Prostate gland (tissue), 2 donors: ENCODE measurements around the gene SLC17A9. TPM values are rescaled to one million over a fixed set of nuclear protein-coding genes. Genes with fewer than 3 reads are reported as not detected.

Source experiments
- DNase-seq: peaks from one replicate; pipeline ENCODE4 v3.0.0-alpha.2; 2019; ENCODE audit warnings: low spot score
- H3K27ac ChIP-seq, 2 donors: fragments of 200-600 bp; sonication (generic); 2 replicates each; pipeline ENCODE4 v1.5.1; 2017 to 2019
- H3K27me3 ChIP-seq: fragments of 200-600 bp; sonication (generic); replicated peaks from 2 replicates; pipeline ENCODE4 v1.5.1; 2019; ENCODE audit not compliant: insufficient read depth
- H3K36me3 ChIP-seq, 2 donors: fragments of 200-600 bp; sonication (generic); 1 replicate in 1 of 2; 2 replicates in 1 of 2; pipeline versions ENCODE4 v1.5.1 to v1.8.1; 2017 to 2019
- H3K4me1 ChIP-seq: fragments of 200-600 bp; sonication (generic); replicated peaks from 2 replicates; pipeline ENCODE4 v1.5.1; 2019
- H3K4me3 ChIP-seq, 2 donors: fragments of 200-600 bp; sonication (generic); 2 replicates each; pipeline ENCODE4 v1.5.1; 2017 to 2019
- H3K9me3 ChIP-seq: fragments of 200-600 bp; sonication (generic); 2 replicates; pipeline ENCODE4 v1.5.1; 2017
- CTCF ChIP-seq, 4 experiments: fragments of 200-600 bp in 2 of 4; fragments of 450-650 bp in 2 of 4; sonication (generic) in 2 of 4; IDR thresholded peaks; 1 replicate in 3 of 4; 2 replicates in 1 of 4; pipeline ENCODE4 v1.5.1; 2016 to 2019; ENCODE audit warnings: antibody characterized with exemption in 4 of 4, mild to moderate bottlenecking in 2 of 4, moderate library complexity in 2 of 4
- POLR2A ChIP-seq: fragments of 450-650 bp; IDR thresholded peaks from one replicate; pipeline ENCODE4 v1.6.1; 2016; ENCODE audit warnings: antibody characterized with exemption, mild to moderate bottlenecking
- POLR2AphosphoS5 ChIP-seq: sonication (generic); formaldehyde crosslinking; IDR thresholded peaks from one replicate; pipeline ENCODE4 v1.6.1; 2017; ENCODE audit warnings: antibody characterized with exemption
- WGBS: methylation state at CpG from one replicate; pipeline ENCODE4 v1.1.5; 2018; 5-methylcytosine and 5-hydroxymethylcytosine counted together
- intact Hi-C: fragments of 100-400 bp; cut with DNase I; formaldehyde crosslinking; loops from one replicate; pipeline ENCODE4 v1.14.2; 2022
- total RNA-seq, 2 donors: library from RNA; depleted of rRNA; stranded (reverse); fragments of >200 nt; gene quantifications; one replicate each; pipeline ENCODE4 v1.1.0, GENCODE V29; 2016

Gene SLC17A9
- total RNA-seq, 2 donors from 2014 or later: 0.41 to 3.5 TPM

- DNase-seq: no peak
- Histone ChIP-seq H3K9me3 (no peaks in the 10 kb centered on the region), H3K4me1 (no peaks in the 10 kb centered on the region), H3K36me3 (no peaks in the 10 kb centered on the region), H3K27ac (no peak overlapping the region), H3K27me3 (peaks cover 8% of the 10 kb centered on the region), H3K4me3 (no peak overlapping the region)
- intact Hi-C loops: no loop called here
- 71% methylated on average over 22 of the region's 22 CpGs for WGBS
- no peak for TF ChIP-seq POLR2A
- no peak for TF ChIP-seq POLR2AphosphoS5
- TF ChIP-seq CTCF (IDR thresholded peaks at IDR 0.05): no peak
Measured at GRCh38 chr20:62990306-62990825, 37.9 kb downstream of the SLC17A9 start.

DNA sequence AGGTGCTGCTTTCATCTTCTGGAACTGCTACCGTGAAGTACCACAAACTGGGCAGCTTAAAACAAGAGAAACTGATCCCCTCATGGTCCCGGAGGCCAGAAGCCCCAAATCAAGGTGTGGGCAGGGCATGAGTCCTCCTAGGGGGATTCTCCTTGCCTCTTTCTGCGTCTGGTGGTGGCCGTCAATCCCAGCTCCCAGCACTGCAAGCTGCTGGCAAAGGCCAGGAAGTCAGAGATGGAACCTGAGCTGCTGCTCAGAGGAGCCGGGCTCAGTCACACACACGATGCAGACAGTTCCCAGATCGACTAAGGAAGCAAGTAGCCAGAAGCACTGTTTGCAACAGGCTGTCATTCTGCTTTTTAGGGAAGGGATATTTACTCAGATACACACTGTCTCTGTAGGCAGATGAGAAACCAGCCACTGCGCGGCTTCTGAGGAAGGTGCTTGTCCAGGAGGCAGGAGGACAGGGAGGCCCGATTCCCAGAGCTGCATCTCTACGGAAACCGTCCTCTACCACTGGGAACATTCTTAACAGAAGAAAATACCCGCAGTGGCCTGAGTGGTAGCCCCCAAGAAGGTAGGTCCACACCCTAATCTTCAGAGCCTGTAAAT is 38.8 kb downstream of the SLC17A9 start:
- Histone ChIP-seq H3K9me3 (no peaks in the 10 kb centered on the region), H3K36me3 (no peaks in the 10 kb centered on the region), H3K27me3 (peaks cover 8% of the 10 kb centered on the region), H3K27ac (no peak overlapping the region), H3K4me1 (no peaks in the 10 kb centered on the region), H3K4me3 (no peak overlapping the region)
- DNase-seq: no peak
- 71% methylated on average over 13 of the region's 13 CpGs for WGBS
- no peak for TF ChIP-seq POLR2A
- no peak for TF ChIP-seq CTCF (IDR thresholded peaks at IDR 0.05)
- TF ChIP-seq POLR2AphosphoS5: no peak
- intact Hi-C loops: no loop called here

DNA sequence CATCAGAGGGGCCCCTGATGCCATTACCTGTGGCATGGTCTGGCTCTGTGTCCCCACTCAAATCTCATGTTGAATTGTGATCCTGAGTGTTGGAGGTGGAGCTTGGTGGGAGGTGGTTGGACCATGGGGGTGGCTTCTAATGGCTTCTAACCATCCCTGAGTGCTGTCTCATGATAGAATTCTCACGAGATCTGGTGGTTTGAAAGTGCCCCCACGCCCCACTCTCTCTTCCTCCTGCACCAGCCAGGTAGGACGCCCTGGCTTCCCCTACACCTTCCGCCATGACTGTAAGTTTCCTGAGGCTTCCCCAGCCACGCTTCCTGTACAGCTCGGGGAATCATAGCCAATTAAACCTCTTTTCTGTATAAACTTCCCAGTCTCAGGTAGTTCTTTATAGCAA is 39.4 kb downstream of the SLC17A9 start:
- peaks cover 8% of the 10 kb centered on the region for H3K27me3 ChIP-seq
- TF ChIP-seq POLR2AphosphoS5: no peak
- no peak for TF ChIP-seq POLR2A
- TF ChIP-seq CTCF (IDR thresholded peaks at IDR 0.05): no peak
- 72% methylated on average over 6 of the region's 6 CpGs for WGBS
- no peaks in the 10 kb centered on the region for H3K4me1 ChIP-seq
- no peak for DNase-seq
- no peaks in the 10 kb centered on the region for H3K9me3 ChIP-seq
- H3K4me3 ChIP-seq: no peak overlapping the region
- intact Hi-C loops: no loop called here
- no peak overlapping the region for H3K27ac ChIP-seq
- H3K36me3 ChIP-seq: no peaks in the 10 kb centered on the region

DNA sequence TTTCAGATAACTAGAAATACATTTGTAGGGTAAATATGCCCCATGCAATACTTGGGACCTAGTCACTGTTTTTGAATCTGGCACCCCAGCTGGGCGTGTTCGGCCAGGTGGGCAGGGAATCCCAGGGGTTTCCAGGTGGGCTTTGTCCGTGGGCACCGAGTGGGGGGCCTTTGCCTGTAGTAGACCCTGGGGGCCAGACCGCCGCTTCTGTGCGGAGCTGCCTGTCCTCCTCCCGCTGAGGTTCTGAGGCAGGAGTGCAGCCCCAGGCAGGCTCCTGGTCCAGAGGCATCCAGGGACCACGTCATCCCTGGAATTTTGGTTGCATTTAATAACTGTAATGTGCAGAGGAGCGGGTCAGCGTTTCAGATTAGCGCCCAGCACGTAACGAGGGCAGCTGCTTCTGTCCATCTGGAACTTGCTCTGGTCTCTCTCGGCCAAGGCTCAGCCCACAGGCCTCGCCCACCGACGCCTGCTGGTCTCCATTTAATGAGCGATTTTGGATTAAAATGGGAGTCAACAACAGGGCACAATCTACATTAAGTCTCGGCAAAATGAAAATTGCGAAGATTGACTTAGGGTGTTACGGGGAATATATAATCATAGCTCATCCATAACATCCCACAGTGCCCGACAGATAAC is 41.5 kb downstream of the SLC17A9 start:
- WGBS: 85% methylated on average over 23 of the region's 23 CpGs
- Histone ChIP-seq H3K36me3 (no peaks in the 10 kb centered on the region), H3K27me3 (peaks cover 16% of the 10 kb centered on the region), H3K9me3 (no peaks in the 10 kb centered on the region), H3K27ac (no peak overlapping the region), H3K4me1 (no peaks in the 10 kb centered on the region), H3K4me3 (no peak overlapping the region)
- intact Hi-C loops: no loop called here
- DNase-seq: no peak
- TF ChIP-seq CTCF (IDR thresholded peaks at IDR 0.05): no peak
- TF ChIP-seq POLR2A: no peak
- TF ChIP-seq POLR2AphosphoS5: no peak

DNA sequence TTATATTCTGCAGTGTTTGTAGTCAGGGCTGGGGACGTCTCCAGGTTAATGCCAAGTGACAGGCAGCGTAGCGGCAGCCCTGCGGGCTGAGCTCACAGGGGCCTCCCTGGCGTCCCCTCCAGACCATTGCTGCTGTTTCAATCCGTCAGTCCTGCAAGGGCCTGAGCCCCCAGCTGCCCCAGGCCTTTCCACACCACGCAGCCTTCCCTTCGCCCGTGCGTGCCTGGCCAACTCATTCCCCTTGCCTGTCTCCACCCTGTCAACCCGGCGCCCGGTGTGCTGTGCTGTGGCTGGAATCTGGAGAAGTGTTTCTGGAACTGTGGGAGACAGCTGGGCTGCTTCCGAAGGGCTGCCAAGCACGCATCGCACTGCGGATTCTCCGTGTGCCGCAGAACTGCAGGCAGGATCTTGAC is 42.4 kb downstream of the SLC17A9 start:
- Histone ChIP-seq H3K27me3 (peaks cover 20% of the 10 kb centered on the region), H3K36me3 (no peaks in the 10 kb centered on the region), H3K9me3 (no peaks in the 10 kb centered on the region), H3K27ac (no peak overlapping the region), H3K4me3 (no peak overlapping the region), H3K4me1 (no peaks in the 10 kb centered on the region)
- intact Hi-C loops: no loop called here
- TF ChIP-seq CTCF (IDR thresholded peaks at IDR 0.05): no peak
- no peak for TF ChIP-seq POLR2AphosphoS5
- DNase-seq: no peak
- WGBS: 66% methylated on average over 19 of the region's 19 CpGs
